ENCODE measurements around the gene TMEM132A. TPM values are rescaled to one million over a fixed set of nuclear protein-coding genes. Genes with fewer than 3 reads are reported as not detected.

TMEM132A gene
- total and polyA plus RNA-seq, 9 of the 15 experiments (the other 6 are each of a cell fraction or from before 2014, with no cell fraction given): 0.04 to 1.1 (median 0.18) TPM; not detected in 4

GRCh38 chr11:60942219-60942618 is 18.0 kb downstream of the TMEM132A start:
- intact Hi-C loops (cut with micrococcal nuclease): no loop called here
- TF ChIP-seq ZZZ3 (IDR thresholded peaks at IDR 0.05): no peak
- TF ChIP-seq PTTG1 (tag; IDR thresholded peaks at IDR 0.05; ENCODE audit: low read depth): no peak
- TF ChIP-seq SMARCA5 (IDR thresholded peaks at IDR 0.05): no peak
- TF ChIP-seq U2AF2 (optimal IDR thresholded peaks at IDR 0.05; ENCODE audit: low read depth, low read length): no peak
- no peak for TF ChIP-seq WHSC1 (IDR thresholded peaks at IDR 0.05; ENCODE audit: low read length)
- TF ChIP-seq TFE3 (CRISPR knock-in tag; IDR thresholded peaks at IDR 0.05): no peak
- no TSS peak for BruUV-seq (replicated peaks)
- Histone ChIP-seq H3K79me2 (ENCODE audit: control insufficient read depth, insufficient read depth, low read length) (no peaks in the 10 kb centered on the region), H3K27ac (ENCODE audit: extremely low read depth, low read depth, low read length) (no peak overlapping the region), H3K4me2 (ENCODE audit: insufficient read depth, low read length) (no peak overlapping the region), H3K9me1 (ENCODE audit: control insufficient read depth, insufficient read depth, low read length) (no peaks in the 10 kb centered on the region), H2AFZ (ENCODE audit: low read depth, low read length) (no peak overlapping the region), H3K36me3 (ENCODE audit: control insufficient read depth, insufficient read depth, low read length) (no peaks in the 10 kb centered on the region), H3K9ac (ENCODE audit: insufficient read depth in 1 of 2, low read depth in 2 of 2, low read length in 2 of 2) (no peak overlapping the region), H4K20me1 (replicated peaks; ENCODE audit: control insufficient read depth, insufficient read depth, low read length) (peaks cover 15% of the 10 kb centered on the region), H3K27me3 (ENCODE audit: control insufficient read depth in 2 of 2, insufficient read depth in 2 of 2, low read length in 2 of 2) (peaks cover 44 to 79% of the 10 kb centered on the region in 2 experiments), H3K9me3 (replicated peaks; ENCODE audit: control insufficient read depth, insufficient read depth, low read depth, low read length) (no peaks in the 10 kb centered on the region), H3K4me1 (replicated peaks in 1 of 2; ENCODE audit: control insufficient read depth in 2 of 2, insufficient read depth in 2 of 2, low read length in 2 of 2) (peaks cover 0 to 7% of the 10 kb centered on the region in 2 experiments; a peak in 3 of 5 replicates), H3K4me3 (no peak overlapping the region)
- DNase-seq (ENCODE audit: extremely low read depth in 1 of 4, low spot score in 3 of 4) (no peak), FAIRE-seq (no peak), ATAC-seq (no peak)
- in situ Hi-C loops (cut with MboI): no loop called here
- ChIA-PET CTCF (ENCODE audit: low intra/inter-chr PET ratio) (interaction anchor here (0.5 kb wide), 1 partner anchor 49 kb away, joined by 3 read pairs; no protein-coding TSS in a partner anchor), POLR2A (interaction anchor here (0.6 to 0.8 kb wide), 2 partner anchors 12 to 13 kb away, joined by 3 read pairs; no protein-coding TSS in a partner anchor)
- WGBS (ENCODE audit: insufficient coverage, low coverage, missing lambda C conversion rate): 0% methylated on average over 4 of the region's 4 CpGs
